IPS-15b (cell line): ENCODE measurements around the gene TOGARAM2.

Experiments
- H3K27me3 ChIP-seq: one replicate; pipeline ENCODE4 v1.6.1; 2013; ENCODE audit warnings: low read length; ENCODE audit not compliant: control insufficient read depth, insufficient read depth
- H3K36me3 ChIP-seq: one replicate; pipeline ENCODE4 v1.6.1; 2013; ENCODE audit warnings: low read length; ENCODE audit not compliant: control insufficient read depth, insufficient read depth
- H3K4me1 ChIP-seq: one replicate; pipeline ENCODE4 v1.6.1; 2013; ENCODE audit warnings: mild to moderate bottlenecking, low read length; ENCODE audit not compliant: control insufficient read depth, insufficient read depth
- H3K4me3 ChIP-seq: one replicate; pipeline ENCODE4 v1.5.1; 2013; ENCODE audit warnings: low read depth, low read length
- H3K9ac ChIP-seq: one replicate; pipeline ENCODE4 v1.6.1; 2013; ENCODE audit warnings: low read depth, mild to moderate bottlenecking, low read length
- H3K9me3 ChIP-seq: one replicate; pipeline ENCODE4 v1.6.1; 2013; ENCODE audit warnings: mild to moderate bottlenecking, low read length; ENCODE audit not compliant: control insufficient read depth, insufficient read depth

Gene TOGARAM2

DNA sequence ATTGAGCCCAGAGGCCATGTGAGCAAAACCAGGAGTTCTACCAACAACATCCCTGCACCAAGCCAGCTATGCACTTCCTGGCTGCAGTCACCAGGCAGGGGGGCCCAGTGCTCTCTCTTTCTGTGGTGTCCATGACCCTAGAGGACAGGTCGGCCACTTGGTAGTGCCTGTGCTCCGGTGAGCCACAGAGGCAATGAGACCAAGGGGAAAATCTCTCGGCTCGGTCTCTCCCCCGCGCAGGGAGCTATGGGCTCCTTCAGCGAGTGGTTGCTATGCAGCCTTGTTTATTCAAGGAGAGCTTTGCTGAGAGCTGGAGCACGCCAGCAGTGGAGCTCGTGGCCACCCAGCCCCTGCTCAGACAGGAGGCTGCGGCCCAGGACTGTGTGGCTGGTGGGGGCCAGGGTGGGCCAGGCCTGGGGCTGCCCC is at the start of gene TOGARAM2:
Gene TOGARAM2 (plus strand): TSS at position 283 of the 426 bp plus-strand sequence. CDS start 13,537 bp downstream, outside the sequence.
- H3K36me3 ChIP-seq: no peaks in the 10 kb centered on the region
- H3K9me3 ChIP-seq: no peaks in the 10 kb centered on the region
- no peak within 1 kb of the TSS for H3K4me3 ChIP-seq
- no peaks in the 10 kb centered on the region for H3K4me1 ChIP-seq
- H3K27me3 ChIP-seq: no peaks in the 10 kb centered on the region
- no peak within 1 kb of the TSS for H3K9ac ChIP-seq

DNA sequence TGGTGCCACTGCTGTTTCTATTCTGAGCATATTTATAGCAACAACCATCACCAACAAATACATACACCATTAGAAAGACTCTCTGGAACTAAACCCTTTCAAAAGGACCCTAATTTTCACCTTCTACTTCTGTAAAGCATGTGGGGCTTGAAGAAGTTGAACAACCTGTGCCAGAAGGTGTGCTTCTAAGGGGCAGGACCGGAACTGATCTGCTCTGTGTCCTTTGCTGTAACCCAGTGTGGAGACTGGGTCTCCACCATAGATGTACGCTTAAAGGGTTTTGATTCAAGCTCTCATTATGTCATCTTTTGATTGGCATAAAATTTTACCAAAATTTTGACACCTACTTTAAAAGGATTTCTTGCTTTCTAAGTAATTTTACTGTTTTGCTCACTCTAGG is 46.3 kb upstream of the TOGARAM2 start:
- Histone ChIP-seq H3K4me1 (no peaks in the 10 kb centered on the region), H3K9me3 (no peaks in the 10 kb centered on the region), H3K9ac (no peak overlapping the region), H3K4me3 (no peak overlapping the region), H3K36me3 (peaks cover 22% of the 10 kb centered on the region), H3K27me3 (no peaks in the 10 kb centered on the region)

DNA sequence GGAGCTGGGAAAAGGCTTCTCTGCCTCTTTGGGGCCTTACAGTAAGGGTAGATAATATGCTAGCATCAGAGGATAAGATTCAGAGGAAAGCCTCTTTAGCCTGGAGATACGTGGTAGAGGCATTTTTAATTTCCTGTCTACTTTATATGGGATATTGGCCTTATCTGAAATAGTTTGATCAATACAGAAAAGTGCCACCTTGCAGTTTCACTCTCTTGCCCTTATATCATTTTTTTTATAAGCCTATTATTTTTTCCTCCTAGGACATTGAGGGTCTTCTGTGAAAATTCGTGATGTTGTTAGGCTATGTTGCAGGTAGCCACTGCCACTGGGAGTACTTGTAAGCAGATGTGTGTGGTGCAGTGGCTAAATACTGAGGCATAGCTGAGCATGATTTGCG is 40.1 kb upstream of the TOGARAM2 start:
- H3K36me3 ChIP-seq: peaks cover 42% of the 10 kb centered on the region
- no peaks in the 10 kb centered on the region for H3K27me3 ChIP-seq
- H3K9me3 ChIP-seq: no peaks in the 10 kb centered on the region
- no peak overlapping the region for H3K9ac ChIP-seq
- no peak overlapping the region for H3K4me3 ChIP-seq
- no peaks in the 10 kb centered on the region for H3K4me1 ChIP-seq

DNA sequence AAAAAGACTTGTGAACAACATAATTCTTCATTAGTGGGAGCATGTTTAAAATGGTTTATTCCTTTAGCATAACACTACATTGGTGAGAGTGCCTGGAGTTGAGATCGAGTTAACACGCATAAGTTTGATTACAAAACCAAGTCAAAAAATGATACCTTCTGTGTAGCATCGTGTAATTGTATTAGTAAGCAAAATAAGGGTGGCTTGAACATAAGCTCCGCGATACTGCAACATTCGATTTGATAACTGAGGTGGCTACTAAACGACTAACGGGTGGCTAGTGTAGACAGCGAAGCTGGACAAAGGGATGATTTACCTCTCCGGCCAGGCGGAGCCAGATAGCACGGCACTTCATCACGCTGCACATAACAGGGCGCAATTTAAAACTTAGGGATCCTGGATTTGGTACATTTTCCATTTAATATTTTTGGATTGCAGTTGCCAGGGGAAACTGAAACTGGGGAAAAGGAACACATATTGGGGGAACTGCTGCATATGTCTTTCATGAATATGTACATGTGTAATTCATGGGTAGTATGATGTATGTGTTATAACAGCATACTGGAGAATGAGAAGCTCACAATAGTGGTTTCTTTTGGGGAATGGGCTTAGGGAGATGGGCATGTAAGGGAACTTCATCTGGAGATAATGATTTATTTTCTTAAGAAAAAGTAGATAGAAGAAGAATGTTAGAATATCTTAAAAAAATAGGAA is 36.4 kb upstream of the TOGARAM2 start:
- Histone ChIP-seq H3K9ac (no peak overlapping the region), H3K9me3 (no peaks in the 10 kb centered on the region), H3K36me3 (peaks cover 41% of the 10 kb centered on the region), H3K4me1 (no peaks in the 10 kb centered on the region), H3K27me3 (no peaks in the 10 kb centered on the region), H3K4me3 (no peak overlapping the region)

DNA sequence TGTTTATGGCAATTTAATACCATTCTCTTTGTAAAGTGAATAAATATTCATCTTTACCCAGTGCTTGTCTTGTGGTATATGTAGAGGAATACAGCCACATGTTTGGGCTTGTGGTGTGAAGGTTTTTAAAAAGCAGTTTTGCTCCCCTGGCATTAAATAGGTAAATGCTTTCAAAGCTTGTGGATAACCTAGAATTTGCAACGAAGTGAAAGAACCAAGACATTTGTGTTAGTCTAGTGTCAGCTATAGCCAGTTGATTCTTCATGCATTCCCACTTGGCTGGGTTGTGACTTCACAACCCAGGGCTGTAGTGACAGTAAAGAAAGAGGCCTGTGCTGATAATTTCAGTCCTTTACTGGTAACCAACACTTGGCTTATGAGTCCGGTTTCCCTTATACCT is 32.9 kb upstream of the TOGARAM2 start:
- Histone ChIP-seq H3K4me1 (peaks cover 11% of the 10 kb centered on the region), H3K9me3 (no peaks in the 10 kb centered on the region), H3K27me3 (no peaks in the 10 kb centered on the region), H3K36me3 (peaks cover 24% of the 10 kb centered on the region), H3K9ac (no peak overlapping the region), H3K4me3 (no peak overlapping the region)

DNA sequence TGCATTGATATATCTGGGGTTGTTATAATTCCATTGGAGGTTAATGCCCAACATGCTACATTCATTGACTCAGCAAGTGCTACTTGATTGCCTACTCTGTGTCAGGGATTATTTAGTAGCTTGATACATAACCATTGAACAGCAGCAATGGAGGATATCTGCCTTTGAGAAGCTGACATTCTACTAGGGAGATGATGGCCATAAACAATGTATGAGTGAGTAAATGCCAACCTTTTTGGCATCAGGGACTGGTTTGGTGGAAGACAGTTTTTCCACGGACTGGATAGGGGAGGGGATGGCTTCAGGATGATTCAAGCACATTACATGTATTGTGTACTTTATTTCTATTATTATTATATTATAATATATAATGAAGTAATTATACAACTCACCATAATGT is 31.9 kb upstream of the TOGARAM2 start:
- no peak overlapping the region for H3K9ac ChIP-seq
- no peaks in the 10 kb centered on the region for H3K27me3 ChIP-seq
- H3K4me3 ChIP-seq: no peak overlapping the region
- H3K4me1 ChIP-seq: peaks cover 11% of the 10 kb centered on the region
- no peaks in the 10 kb centered on the region for H3K9me3 ChIP-seq
- peaks cover 16% of the 10 kb centered on the region for H3K36me3 ChIP-seq

DNA sequence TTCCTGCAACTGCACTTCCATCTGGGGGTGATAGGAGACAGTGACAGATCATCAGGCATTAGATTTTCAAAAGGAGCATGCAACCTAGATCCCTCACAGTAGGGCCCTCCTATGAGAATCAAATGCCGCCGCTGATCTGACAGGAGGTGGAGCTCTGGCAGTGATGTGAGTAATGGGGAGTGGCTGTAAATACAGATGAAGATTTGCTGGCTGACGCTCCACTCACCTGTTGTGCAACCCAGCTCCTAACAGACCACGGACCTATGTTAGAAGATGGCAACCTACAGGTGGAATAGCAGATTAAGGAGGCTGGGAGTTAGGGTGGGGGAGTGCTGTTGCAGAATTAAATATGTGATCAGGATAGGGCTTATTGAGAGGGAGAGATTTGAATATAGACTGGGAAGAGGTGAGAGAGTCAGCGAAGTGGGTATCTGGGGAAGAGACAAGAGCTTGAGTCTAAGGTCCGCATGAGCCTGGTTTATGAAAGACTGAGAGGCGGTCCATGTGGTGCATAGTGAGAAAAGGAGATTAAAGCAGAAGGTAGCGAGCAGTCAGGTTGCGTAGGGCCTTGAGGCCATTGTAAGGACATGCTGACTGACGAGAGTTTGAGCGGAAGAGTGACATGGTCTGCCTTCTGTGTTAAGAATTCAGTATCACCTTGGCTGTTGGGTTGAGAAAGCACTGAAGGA is 31.3 kb upstream of the TOGARAM2 start:
- Histone ChIP-seq H3K27me3 (no peaks in the 10 kb centered on the region), H3K9ac (no peak overlapping the region), H3K9me3 (no peaks in the 10 kb centered on the region), H3K36me3 (peaks cover 12% of the 10 kb centered on the region), H3K4me3 (no peak overlapping the region), H3K4me1 (peaks cover 11% of the 10 kb centered on the region)

DNA sequence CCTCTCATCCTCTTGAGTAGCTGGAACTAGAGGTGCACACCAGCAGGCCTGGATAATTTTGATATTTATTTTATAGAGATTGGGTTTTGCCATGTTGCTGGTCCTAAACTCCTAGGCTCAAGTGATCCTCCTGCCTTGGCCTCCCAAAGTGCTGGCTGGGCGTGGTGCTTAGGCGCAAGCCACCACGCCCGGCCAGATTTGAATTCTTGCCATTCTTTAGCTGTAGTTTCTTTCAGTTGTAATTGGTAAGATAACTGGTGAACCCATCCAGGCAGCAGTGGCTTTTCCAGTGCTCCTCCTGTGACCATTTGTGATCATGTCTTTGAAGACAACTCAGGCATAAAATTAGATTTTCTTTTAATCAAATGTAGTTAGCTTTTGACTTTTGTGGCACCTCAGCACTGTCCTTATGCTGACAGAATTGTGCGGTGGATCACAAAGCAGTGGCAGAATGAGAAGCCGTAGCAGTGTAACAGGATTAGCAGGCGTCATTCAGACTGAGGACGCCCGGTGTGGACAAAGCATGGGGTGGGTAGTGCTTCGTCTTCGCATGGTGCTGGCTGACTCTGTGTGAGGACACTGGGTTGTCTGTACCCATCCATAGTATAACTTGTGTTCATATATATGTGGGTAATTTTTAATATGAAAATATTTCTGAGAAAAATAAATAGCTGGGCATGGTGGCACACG is 30.0 kb upstream of the TOGARAM2 start:
- Histone ChIP-seq H3K4me1 (peaks cover 13% of the 10 kb centered on the region), H3K27me3 (no peaks in the 10 kb centered on the region), H3K9ac (no peak overlapping the region), H3K36me3 (peaks cover 12% of the 10 kb centered on the region), H3K4me3 (no peak overlapping the region), H3K9me3 (no peaks in the 10 kb centered on the region)

DNA sequence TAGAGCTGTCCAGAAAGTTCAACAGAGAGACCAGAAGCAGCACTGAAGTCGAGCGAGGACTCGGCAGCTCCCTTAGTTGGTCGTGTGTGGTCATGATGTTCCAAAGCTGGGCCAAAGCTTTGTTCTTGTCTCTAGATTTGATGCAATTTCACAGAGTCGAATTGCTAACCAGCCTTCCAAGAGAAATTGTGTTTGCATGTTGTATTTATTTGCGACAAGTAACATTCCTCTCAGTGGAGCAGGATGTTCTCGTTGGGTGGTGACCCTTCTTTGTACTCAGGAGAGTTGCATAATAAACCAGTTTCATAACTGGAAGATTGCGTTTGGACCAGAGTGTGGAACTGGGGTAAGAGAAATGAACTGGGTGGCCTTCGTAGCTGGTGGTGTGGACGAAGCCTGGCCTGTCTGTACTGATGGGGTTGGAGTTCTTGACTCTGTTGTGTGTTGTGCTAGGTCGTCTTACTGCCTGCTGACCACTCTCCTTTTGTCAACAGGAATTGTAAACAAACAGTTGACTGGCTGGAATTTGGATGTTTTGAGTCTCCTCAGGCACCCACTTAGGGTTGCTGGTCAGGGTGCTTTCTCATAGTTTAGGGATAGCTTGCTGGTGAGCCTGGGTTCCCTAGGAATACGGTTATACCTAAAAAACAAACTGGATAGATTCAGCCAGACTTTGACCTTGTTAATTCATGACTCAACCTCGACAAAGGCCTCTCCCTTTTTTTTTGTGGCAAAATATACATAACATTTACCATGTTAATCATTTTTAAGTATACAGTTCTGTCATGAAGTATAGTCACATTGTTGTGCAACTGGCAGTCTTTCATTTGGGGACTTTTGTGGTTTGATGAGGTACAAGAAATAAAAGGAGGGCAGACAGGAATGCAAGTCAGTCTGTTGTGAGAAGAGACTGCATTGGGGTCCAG is 28.9 kb upstream of the TOGARAM2 start:
- H3K9me3 ChIP-seq: no peaks in the 10 kb centered on the region
- no peak overlapping the region for H3K9ac ChIP-seq
- peaks cover 14% of the 10 kb centered on the region for H3K4me1 ChIP-seq
- no peak overlapping the region for H3K4me3 ChIP-seq
- H3K27me3 ChIP-seq: no peaks in the 10 kb centered on the region
- H3K36me3 ChIP-seq: peaks cover 3% of the 10 kb centered on the region

DNA sequence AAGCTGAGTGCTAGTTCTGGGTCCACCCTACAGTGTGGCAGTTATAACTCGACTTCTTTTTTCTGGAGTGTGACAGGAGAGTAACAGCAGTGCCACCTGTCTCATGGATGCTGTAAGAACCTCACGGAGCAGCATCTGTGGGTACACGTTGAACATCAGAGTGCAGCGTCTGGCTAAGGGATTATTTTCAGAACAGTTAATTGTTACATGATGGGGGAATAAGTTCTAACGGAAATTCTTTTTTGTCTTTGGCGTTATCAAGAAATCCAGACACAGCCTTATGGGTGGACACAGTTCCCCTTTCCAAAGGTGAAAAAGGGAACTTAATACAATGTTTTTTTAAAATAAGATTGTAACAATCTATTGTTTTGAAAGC is 28.3 kb upstream of the TOGARAM2 start:
- H3K9ac ChIP-seq: no peak overlapping the region
- H3K36me3 ChIP-seq: peaks cover 3% of the 10 kb centered on the region
- H3K4me3 ChIP-seq: no peak overlapping the region
- H3K27me3 ChIP-seq: no peaks in the 10 kb centered on the region
- no peaks in the 10 kb centered on the region for H3K9me3 ChIP-seq
- peaks cover 14% of the 10 kb centered on the region for H3K4me1 ChIP-seq

DNA sequence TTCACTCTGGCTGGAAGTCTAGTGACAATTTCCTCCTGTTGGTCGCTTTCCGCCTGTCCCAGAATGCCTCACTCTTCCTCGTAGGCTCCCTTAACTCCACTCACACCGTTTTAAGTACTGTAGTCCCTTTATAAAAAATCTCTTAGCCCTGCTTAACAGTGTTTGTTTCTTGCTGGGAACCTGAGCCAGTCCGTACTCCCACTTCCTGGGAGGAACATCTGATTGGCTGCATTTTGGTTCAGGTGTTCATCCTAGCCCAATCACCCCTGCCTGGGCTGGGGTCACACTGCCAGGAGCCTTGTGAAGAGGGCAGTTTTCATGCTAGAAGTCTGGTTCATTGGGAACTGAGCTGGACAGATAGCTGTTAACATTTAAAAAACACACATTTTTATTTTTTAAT is 25.6 kb upstream of the TOGARAM2 start:
- Histone ChIP-seq H3K36me3 (no peaks in the 10 kb centered on the region), H3K4me3 (no peak overlapping the region), H3K27me3 (no peaks in the 10 kb centered on the region), H3K4me1 (peaks cover 14% of the 10 kb centered on the region), H3K9me3 (no peaks in the 10 kb centered on the region), H3K9ac (no peak overlapping the region)
